Embryonic facial prominence (tissue), 1 donor: ENCODE data around the gene OCA2.
"Not testable (repeated sequence)": the region's sequence is repeated elsewhere in the genome, so short reads cannot be mapped to it uniquely, and the experiment has no call there.

Source experiments
- DNase-seq: peaks from one replicate; pipeline ENCODE4 v3.0.0-alpha.2; 2016; ENCODE audit errors: extremely low spot score

The OCA2 gene

GRCh38 chr15:28023933-28024888, 74.9 kb downstream of the OCA2 start:
- DNase-seq, result no peak

- DNase-seq, result no peak
These were observed 75.7 kb downstream of the OCA2 start for GRCh38 chr15:28023422-28023821.

GRCh38 chr15:28022961-28023360, 76.2 kb downstream of the OCA2 start:
- no peak for DNase-seq

GRCh38 chr15:28022181-28022580, 76.9 kb downstream of the OCA2 start:
- DNase-seq, result no peak

GRCh38 chr15:28021281-28022039, 77.7 kb downstream of the OCA2 start:
- DNase-seq, result peak; percentile 72

- DNase-seq, result no peak
These were observed 78.5 kb downstream of the OCA2 start for GRCh38 chr15:28020644-28021043.

GRCh38 chr15:28019594-28020309, 79.4 kb downstream of the OCA2 start:
- no peak for DNase-seq

- no peak for DNase-seq
These were observed 80.6 kb downstream of the OCA2 start for GRCh38 chr15:28018291-28019044.

- DNase-seq, result no peak
These were observed 81.6 kb downstream of the OCA2 start for GRCh38 chr15:28017423-28017924.

- no peak for DNase-seq
These were observed 83.3 kb downstream of the OCA2 start for GRCh38 chr15:28015855-28016254.

- DNase-seq, result no peak
These were observed 84.4 kb downstream of the OCA2 start for GRCh38 chr15:28014623-28015200.

- no peak for DNase-seq
These were observed 85.1 kb downstream of the OCA2 start for GRCh38 chr15:28013976-28014375.

GRCh38 chr15:28013480-28013879, 85.6 kb downstream of the OCA2 start:
- no peak for DNase-seq

GRCh38 chr15:28012231-28012630, 86.9 kb downstream of the OCA2 start:
- DNase-seq, result no peak

GRCh38 chr15:28008175-28008574, 90.9 kb downstream of the OCA2 start:
- not testable (repeated sequence) for DNase-seq

- no peak for DNase-seq
These were observed 92.8 kb downstream of the OCA2 start for GRCh38 chr15:28006116-28006905.

- no peak for DNase-seq
These were observed 94.0 kb downstream of the OCA2 start for GRCh38 chr15:28005004-28005527.

GRCh38 chr15:28004143-28005003, 94.7 kb downstream of the OCA2 start:
- DNase-seq, result no peak
